NOMO-1 treated with dmso at 0.1 percent for 144 hours (cell line): ENCODE measurements around the gene AK3.

Experiments
- DNase-seq: peaks from one replicate; lab custom pipeline; 2025; ENCODE audit not compliant: unreplicated experiment; lab: John Stamatoyannopoulos, UW

AK3 gene

GRCh38 chr9:4748612-4749011 is 7.6 kb upstream of the AK3 start:
- no peak for DNase-seq

GRCh38 chr9:4746278-4747030 is 5.5 kb upstream of the AK3 start:
- no peak for DNase-seq

GRCh38 chr9:4743131-4743875 is 2.3 kb upstream of the AK3 start:
- no peak for DNase-seq

- DNase-seq = no peak
Measured at GRCh38 chr9:4742246-4742645, 1.2 kb upstream of the AK3 start.

GRCh38 chr9:4741365-4742089 is 525 bp upstream of the AK3 start:
- no peak for DNase-seq

GRCh38 chr9:4740388-4740637 is 689 bp downstream of the AK3 start:
- no peak for DNase-seq

- DNase-seq = no peak
Measured at GRCh38 chr9:4739587-4740387, 1.2 kb downstream of the AK3 start.

GRCh38 chr9:4738866-4739586 is 2.0 kb downstream of the AK3 start:
- DNase-seq = no peak

- no peak for DNase-seq
Measured at GRCh38 chr9:4734150-4734549, 6.9 kb downstream of the AK3 start.

- DNase-seq = no peak
Measured at GRCh38 chr9:4732890-4733289, 8.1 kb downstream of the AK3 start.

GRCh38 chr9:4727593-4727992 is 13.4 kb downstream of the AK3 start:
- DNase-seq = no peak

GRCh38 chr9:4725706-4726442 is 15.1 kb downstream of the AK3 start:
- no peak for DNase-seq

- DNase-seq = no peak
Measured at GRCh38 chr9:4721736-4722135, 19.3 kb downstream of the AK3 start.

GRCh38 chr9:4718911-4719310 is 22.1 kb downstream of the AK3 start:
- no peak for DNase-seq

GRCh38 chr9:4717815-4718214 is 23.2 kb downstream of the AK3 start:
- DNase-seq = no peak

GRCh38 chr9:4716163-4716562 is 24.8 kb downstream of the AK3 start:
- DNase-seq = no peak

- no peak for DNase-seq
Measured at GRCh38 chr9:4714266-4715016, 26.6 kb downstream of the AK3 start.

GRCh38 chr9:4713849-4714248 is 27.2 kb downstream of the AK3 start:
- no peak for DNase-seq

GRCh38 chr9:4709380-4709779 is 31.6 kb downstream of the AK3 start:
- DNase-seq = no peak
